GM19324 (cell line): ENCODE results near the gene SFTPD.

Experiments
- ATAC-seq: cut with Tn5 transposase; IDR thresholded peaks from one replicate; pipeline ENCODE4 v1.9.1; 2021; ENCODE audit warnings: mild to moderate bottlenecking, moderate library complexity; ENCODE audit not compliant: unreplicated experiment, low FRiP score

Gene SFTPD

GRCh38 chr10:79946271-79947082 lies 2.4 kb downstream of the SFTPD start:
- ATAC-seq = no peak

- ATAC-seq = no peak
Measured at GRCh38 chr10:79944428-79945395, 4.2 kb downstream of the SFTPD start.

GRCh38 chr10:79943871-79944270 lies 5.0 kb downstream of the SFTPD start:
- no peak for ATAC-seq

- ATAC-seq = no peak
Measured at GRCh38 chr10:79942261-79943185, 6.4 kb downstream of the SFTPD start.

- no peak for ATAC-seq
Measured at GRCh38 chr10:79941585-79942210, 7.2 kb downstream of the SFTPD start.

- ATAC-seq = no peak
Measured at GRCh38 chr10:79941146-79941545, 7.8 kb downstream of the SFTPD start.

- ATAC-seq = no peak
Measured at GRCh38 chr10:79940431-79940830, 8.5 kb downstream of the SFTPD start.

- no peak for ATAC-seq
Measured at GRCh38 chr10:79939969-79940368, 8.9 kb downstream of the SFTPD start.

- peak; percentile 37 for ATAC-seq
Measured at GRCh38 chr10:79938728-79939406, 10.0 kb downstream of the SFTPD start.

- no peak for ATAC-seq
Measured at GRCh38 chr10:79937701-79938151, 11.2 kb downstream of the SFTPD start.

GRCh38 chr10:79936625-79937615 lies 12.0 kb downstream of the SFTPD start:
- no peak for ATAC-seq

GRCh38 chr10:79933961-79934360 lies 14.9 kb downstream of the SFTPD start:
- no peak for ATAC-seq

GRCh38 chr10:79932841-79933379 lies 16.0 kb downstream of the SFTPD start:
- ATAC-seq = no peak

GRCh38 chr10:79932307-79932706 lies 16.6 kb downstream of the SFTPD start:
- no peak for ATAC-seq

- no peak for ATAC-seq
Measured at GRCh38 chr10:79930751-79931150, 18.2 kb downstream of the SFTPD start.

GRCh38 chr10:79930267-79930666 lies 18.6 kb downstream of the SFTPD start:
- no peak for ATAC-seq

- peak; percentile 80 for ATAC-seq
Measured at GRCh38 chr10:79929409-79929904, 19.4 kb downstream of the SFTPD start.
